ENCODE results near the gene PHYHD1. TPM values are rescaled to one million over a fixed set of nuclear protein-coding genes. Genes with fewer than 3 reads are reported as not detected.

The PHYHD1 gene
- 28.7 TPM for total RNA-seq
- long read RNA-seq, partial matches to known transcripts = 14 of 22 reads
- long read RNA-seq, other reads (novel, unspliced or antisense) = 7 of 22 reads

DNA sequence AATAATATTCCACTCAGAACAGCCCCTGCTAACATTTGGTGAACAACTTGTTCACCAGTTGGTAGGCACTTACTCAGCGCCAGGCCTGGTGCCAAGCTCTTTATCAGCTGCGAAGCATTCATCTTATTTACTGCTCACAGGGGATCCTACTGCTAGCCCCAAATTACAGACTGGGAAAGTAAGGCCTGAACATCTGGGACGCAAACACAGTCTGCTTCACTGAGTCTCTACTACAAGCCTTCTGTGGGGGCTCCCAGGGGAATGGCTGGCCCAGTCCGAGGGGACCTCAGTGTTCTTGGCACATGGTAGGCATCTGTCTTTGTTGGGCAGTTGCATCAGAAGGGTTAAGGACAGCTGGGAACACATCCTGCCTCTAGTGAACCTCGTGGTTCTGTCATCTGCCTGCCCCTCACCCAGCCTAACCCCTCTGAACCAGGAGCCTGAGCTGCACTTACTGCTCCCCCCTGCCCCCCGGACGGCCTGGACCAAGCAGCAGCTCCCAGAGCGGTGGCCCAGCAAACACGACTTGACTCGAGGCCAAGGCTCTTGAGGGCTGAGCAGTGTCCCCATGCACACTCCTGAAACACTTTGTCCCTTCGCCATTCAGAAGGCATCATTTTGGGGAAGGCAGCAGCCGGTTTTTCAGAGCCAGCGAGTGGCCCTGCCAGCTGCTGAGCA is at the start of gene PHYHD1:
PHYHD1 (plus strand) TSS at position 602 of the 678 bp plus-strand sequence. CDS start 1,342 bp downstream, outside the sequence.
- peak; percentile 70 for ATAC-seq (ENCODE audit: poor library complexity)
- intact Hi-C loops (cut with DNase I) = loop anchor here (5.0 kb wide), 1 partner anchor 38 kb away; the partner anchor contains the start of genes KYAT1 and LRRC8A

DNA sequence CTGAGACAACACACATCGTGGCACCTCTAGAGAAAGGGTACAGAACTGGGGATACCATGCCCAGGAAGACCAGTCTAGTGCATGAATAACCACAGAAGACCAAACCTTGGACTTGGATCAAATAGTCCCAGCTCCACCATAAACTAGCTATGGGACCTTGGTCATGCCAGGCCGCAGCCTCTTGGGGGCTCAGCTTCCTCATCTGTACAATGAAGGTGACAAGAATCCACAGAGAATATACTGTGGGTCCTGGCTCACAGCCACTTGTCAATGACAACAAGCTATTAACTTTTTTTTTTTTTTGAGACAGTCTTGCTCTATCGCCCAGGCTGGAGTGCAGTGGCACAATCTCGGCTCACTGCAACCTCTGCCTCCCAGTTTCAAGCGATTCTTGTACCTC is 42.9 kb upstream of the PHYHD1 start:
- no peak for DNase-seq
- intact Hi-C loops (cut with DNase I) = no loop called here
- no peak for ATAC-seq (ENCODE audit: poor library complexity)

More for the DNA sequence above, at the start of gene PHYHD1:
- DNase-seq = peak; percentile 84

DNA sequence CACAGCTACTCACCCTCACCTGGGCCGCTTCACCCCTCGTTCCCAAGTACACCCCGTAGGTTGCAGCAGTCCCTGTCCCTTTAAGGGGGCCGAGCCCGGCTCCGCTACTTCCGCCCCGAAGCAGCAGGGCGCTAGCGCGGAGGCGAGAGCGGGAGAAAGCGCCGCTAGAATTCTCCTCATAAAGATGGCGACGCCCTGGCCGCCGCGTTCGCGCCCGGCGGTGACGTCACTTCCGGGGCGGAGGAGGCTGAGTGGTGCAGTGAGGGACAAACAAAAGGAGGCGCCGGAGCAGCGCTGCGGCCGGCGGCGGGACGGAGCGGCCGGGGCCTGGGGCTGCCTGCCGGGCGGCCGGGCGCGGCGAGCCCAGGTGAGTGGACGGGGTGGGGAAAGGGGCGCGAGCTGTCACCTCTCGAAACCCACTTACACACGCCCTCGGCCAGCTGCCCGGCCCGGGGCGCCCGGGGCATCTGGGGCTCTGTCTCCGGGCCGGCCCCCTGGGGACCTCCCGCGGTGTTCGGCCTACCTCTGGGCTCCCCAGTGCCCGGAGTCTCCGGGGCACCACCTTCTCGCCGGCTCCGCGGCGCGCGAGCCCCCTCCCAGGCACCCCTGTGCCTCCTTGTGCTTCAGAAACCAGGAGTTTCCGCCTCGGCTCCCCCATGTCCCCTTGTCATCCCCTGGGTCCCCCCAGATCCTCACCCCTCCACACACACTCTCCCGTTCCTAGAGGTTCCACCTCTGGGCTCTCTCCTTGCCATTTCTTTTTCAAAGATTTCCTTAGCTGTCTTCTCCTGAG is 38.7 kb upstream of the PHYHD1 start, which contains the start of the genes KYAT1 and LRRC8A:
KYAT1 (minus strand) TSS at position 67 of the 793 bp plus-strand sequence. CDS start 36,545 bp downstream, outside the sequence.
LRRC8A (plus strand) TSS at position 250 of the 793 bp plus-strand sequence. CDS start 25,032 bp downstream, outside the sequence.
- ATAC-seq (ENCODE audit: poor library complexity) (peak; percentile 91), DNase-seq (peak; percentile 99)
- intact Hi-C loops (cut with DNase I) = loop anchor here (5.0 kb wide), 1 partner anchor 40 kb away; the partner anchor contains the start of gene PHYHD1

DNA sequence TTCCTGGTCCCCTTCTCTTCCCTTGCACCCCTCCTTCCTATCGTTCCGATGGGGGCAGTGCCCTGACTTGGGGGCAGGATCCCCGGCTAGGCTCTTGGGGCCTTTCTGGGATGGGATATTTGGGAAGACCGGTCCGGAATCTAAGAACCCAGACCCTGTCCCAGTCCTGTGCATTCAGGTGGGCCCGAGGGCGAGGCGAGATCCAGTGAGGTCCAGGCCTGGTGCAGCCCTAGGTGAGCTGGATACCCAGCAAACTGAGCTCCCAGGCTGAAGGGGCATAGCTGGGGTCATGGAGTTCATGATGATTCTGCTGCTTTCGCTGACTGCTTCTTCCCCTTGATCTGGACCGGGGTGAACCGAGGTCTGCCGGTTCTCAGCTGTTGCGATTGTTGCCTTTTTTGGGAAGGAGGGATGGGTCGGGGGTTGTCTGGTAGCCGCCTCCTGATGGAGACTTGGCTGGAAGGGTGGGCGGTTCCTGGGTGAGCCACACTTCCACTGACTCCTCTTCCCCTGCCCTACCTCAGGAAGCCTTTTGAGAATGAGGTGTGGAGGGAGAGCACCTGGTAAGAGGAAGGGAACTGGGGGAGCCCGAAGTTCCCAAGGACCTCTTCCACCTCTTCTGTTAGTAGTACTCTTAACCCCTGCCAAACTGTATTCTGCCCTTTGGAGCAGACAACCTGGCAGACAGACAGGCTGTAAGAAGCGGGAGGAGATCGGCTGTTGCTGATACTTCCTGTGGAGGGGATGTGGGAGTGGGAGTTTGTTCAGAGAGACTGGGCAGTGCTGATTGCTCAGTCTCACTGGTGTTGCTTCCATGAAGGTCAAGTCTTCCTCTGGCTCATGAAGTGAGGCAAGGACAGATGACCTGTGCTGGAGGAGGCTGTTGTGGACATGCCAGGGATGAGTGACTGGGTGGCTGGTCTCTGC is 37.8 kb upstream of the PHYHD1 start:
- ATAC-seq (ENCODE audit: poor library complexity) = no peak
- intact Hi-C loops (cut with DNase I) = loop anchor here (5.0 kb wide), 1 partner anchor 39 kb away; the partner anchor contains the start of gene PHYHD1
- DNase-seq = no peak

DNA sequence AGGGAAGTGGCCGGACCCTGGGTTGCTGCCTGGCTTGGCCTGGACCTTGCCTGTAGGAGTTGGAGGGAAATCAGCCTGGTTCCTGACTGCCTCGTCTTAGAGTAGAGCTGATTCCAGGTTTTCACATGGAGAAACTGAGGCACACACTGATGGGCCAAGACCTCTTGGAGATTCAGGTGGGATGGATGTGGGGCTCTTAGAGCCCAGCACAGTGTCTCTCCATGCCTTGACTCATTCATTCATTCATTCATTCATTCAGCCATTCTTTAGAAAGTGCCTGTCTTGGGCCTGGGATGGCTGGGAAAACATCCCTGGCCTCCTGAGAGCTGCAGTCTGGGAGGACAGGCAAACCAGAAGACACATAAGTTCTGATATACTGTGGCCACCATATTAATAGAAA is 36.6 kb upstream of the PHYHD1 start:
- DNase-seq (no peak), ATAC-seq (ENCODE audit: poor library complexity) (no peak)
- intact Hi-C loops (cut with DNase I) = loop anchor here (5.0 kb wide), 1 partner anchor 38 kb away; the partner anchor contains the start of gene PHYHD1

DNA sequence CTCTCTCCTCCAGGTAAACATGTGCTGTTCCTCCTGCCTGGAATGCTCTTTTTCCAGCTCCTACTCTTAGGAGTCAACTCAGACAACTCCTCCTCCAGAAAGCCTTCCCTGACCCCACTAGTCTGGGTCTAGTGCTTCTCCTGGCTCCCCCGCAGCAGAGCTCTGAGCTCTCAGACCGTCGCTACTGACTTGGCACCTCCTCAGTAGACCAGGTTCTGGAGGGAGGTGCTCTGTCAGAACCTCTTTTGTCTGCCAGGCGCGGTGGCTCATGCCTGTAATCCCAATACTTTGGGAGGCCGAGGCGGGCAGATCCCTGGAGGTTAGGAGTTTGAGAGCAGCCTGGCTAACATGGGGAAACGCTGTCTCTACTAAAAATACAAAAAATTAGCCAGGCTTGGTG is 35.4 kb upstream of the PHYHD1 start:
- intact Hi-C loops (cut with DNase I) = no loop called here
- DNase-seq (no peak), ATAC-seq (ENCODE audit: poor library complexity) (no peak)

DNA sequence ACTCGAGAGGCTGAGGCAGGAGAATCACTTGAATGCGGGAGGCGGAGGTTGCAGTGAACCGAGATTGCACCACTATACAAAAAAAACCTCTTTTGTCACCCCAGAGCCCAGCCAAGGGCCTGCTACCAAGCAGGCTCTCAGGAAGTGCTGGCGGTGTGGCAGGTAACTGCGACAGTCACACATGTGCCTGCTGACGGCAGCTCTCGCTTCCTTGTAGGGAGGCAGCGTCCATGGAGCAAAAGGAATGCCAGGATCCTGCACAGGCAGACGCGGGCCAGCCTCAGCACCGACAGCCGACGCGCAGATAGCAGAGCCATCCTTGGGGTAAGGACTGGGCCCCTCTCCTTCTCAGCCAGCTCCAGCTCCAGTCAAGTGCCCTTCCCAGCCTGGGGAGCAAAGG is 35.0 kb upstream of the PHYHD1 start:
- intact Hi-C loops (cut with DNase I) = no loop called here
- no peak for ATAC-seq (ENCODE audit: poor library complexity)
- no peak for DNase-seq

DNA sequence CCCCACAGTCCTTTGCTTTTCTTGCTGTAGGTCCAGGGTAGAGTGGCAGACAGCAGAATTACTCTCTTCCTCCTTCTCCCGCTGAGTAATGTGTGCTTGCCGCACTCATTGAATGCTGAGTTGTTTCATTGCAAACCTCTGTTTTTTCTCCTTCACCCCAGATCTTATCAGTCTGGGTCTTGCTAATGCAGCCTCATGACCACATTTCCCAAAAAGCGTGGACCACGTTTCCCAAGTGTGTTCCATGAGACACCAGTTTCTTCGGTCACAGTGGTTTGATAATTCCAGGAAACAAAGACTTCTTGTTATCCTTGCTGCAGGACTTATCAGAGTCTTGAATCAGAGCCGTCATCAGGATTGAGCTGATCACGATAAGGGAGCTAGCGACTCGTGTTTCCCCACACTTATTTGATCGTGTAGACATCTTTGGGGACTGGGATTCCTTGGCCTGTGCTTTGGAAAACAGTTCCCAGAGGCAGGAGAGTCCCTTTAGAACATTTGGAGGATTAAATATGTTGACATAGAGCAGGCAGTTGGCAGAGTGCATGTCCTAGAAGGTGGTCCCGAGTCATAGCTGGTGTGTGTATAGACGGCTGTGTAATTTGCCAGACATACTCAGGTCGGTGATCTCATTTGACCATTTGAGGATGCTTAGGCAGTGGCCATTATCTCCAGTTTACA is 34.4 kb upstream of the PHYHD1 start:
- DNase-seq (no peak), ATAC-seq (ENCODE audit: poor library complexity) (no peak)
- intact Hi-C loops (cut with DNase I) = no loop called here

DNA sequence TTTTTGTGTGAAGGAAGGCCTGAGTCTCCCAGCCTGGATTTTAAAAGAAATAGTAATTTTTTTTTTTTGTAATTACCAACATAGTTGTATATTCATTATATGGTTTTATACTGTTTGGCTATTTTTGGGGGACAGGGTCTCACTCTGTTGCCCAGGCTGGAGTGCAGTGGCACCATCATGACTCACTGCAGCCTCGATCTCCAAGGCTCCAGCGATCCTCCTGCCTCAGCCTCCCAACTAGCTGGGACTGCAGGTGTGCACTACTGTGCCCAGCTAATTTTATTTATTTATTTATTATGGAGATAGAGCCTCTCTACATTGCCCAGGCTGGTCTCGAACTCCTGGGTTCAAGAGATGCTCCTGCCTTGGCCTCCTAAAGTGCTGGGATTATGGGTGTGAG is 33.7 kb upstream of the PHYHD1 start:
- DNase-seq (no peak), ATAC-seq (ENCODE audit: poor library complexity) (no peak)
- intact Hi-C loops (cut with DNase I) = no loop called here

DNA sequence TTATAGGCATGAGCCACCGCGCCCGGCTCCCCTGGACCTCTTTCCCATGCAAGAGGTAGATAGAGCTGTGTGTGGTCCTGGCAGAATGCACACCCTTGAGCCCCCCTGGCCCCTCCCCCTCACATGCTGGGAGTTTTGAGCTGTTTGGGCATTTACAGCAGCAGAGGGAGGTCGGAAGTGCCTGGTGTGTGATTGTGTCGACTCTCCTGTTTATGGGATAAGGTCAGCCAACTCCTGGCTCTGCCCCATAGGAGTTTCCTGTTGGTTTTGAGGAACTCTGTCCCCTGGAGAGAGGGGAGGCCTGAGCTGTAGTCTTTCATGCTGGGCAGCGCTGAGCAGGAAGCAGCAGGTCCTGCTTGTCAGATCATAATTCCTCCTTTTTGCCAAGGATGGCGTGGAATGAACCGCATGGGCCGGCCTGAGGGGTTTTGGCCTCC is 32.9 kb upstream of the PHYHD1 start:
- ATAC-seq (ENCODE audit: poor library complexity) = no peak
- DNase-seq = no peak
- intact Hi-C loops (cut with DNase I) = no loop called here

DNA sequence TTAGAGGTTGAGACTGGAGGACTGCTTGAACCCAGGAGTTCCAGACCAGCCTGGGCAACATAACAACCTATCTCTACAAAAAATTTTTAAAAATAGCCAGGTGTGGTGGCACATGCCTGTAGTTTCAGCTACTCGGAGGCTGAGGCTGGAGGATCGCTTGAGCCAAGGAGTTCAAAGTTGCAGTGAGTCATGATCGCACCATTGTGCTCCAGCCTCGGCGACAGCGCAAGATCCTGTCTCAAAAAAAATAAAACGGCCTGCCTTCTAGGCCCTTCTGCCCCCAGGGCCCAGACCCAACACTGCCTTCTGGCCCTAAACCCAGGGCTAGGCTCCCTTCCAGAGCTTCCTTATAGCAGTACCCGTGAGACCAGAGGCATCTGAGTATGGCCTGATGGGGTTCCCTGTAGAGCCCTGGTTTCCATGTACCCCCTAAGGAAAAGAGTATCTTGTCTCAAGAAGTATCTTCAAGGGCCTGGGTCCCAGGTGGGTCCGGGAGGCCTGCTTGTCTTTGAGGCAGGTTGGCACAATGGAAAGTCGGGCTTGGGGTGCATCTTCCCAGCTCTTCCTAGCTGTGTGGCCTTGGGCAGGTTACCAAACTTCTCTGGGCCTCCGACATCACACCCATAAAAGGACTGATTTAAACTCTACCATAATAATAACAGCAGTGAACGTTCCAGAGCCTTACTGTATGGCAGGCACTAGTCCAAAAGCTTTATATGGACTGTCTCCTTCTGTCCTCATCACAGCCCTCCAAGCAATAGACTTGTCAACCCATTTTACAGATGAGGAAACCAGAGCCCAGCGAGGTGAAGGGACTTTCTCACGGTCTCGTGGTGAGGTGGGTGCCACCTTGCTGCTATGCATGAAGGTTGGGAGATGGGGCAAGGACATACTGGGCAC is 29.2 kb upstream of the PHYHD1 start:
- intact Hi-C loops (cut with DNase I) = no loop called here
- no peak for ATAC-seq (ENCODE audit: poor library complexity)

DNA sequence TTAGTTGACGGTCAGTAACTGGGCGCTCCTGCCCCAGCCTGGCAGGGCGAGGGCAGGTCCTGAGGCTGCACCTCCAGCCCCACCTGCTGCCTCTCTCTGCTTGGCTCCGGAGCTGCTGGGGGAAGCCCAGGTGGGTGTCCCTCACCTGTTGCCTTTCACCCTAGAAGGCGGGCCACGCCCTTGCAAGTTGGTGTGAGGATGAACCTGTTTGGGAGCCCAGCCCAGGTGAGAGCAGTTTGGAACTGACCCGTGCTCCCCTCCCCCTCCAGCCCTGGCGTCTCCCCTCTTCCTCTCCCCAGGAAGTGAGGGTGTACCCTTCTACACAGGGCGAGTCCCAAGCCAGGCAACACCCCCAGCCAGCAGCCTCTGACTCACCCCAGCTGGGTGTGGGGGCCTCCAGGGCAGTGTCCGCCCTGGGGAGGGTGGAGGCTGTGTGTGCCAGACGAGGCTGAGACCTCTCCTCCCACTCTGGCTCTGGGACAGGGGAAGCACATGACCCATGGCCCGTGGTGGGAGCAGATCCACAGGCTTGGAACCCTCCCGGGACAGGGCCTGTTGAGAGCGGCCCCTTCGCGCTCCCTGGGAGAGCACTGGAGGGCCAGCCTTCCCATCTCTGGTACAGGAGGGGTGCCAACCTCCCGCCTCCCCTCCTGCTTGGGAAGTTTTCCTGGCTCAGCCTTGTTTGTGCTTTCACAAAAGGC is 28.4 kb upstream of the PHYHD1 start:
- intact Hi-C loops (cut with DNase I) = no loop called here
- DNase-seq (peak; percentile 91), ATAC-seq (ENCODE audit: poor library complexity) (peak; percentile 89)

More for the DNA sequence above, 29.2 kb upstream of the PHYHD1 start:
- DNase-seq = no peak

DNA sequence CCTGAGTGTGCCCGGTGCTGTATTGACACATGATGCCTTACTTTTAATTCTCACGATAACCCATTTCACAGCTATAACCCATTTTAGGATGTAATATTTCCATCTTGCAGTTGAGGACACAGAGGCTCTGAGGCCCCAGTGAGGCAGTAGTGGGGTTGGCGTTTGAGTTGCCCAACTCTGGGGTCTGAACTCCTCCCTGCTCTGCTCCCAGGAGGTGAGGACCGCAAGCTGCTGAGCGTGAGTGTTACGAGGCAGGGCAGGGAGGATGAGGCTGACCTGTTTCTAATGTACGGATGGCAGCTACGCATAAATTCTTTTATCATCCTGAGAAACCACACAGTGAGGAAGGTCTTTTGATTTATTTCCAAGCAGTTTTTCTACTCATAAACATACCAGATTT is 27.4 kb upstream of the PHYHD1 start:
- ATAC-seq (ENCODE audit: poor library complexity) (no peak), DNase-seq (no peak)
- intact Hi-C loops (cut with DNase I) = no loop called here

DNA sequence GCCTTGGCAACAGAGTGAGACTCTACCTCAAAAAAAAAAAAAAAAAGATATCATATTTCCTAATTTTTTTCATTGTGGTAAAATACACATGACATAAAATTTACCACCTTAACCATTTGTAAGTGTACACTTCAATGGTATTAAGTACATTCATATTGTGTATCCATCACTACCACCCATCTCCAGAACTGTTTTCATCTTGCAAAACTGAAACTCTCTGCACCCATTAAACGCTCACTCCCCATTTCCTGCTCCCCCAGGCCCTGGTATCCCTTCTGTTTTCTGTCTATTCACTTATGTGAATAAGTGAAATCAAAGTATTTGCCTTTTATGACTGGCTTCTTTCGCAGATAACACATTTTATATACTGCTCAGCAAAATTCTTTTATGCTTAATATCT is 26.0 kb upstream of the PHYHD1 start:
- intact Hi-C loops (cut with DNase I) = no loop called here
- DNase-seq = no peak

DNA sequence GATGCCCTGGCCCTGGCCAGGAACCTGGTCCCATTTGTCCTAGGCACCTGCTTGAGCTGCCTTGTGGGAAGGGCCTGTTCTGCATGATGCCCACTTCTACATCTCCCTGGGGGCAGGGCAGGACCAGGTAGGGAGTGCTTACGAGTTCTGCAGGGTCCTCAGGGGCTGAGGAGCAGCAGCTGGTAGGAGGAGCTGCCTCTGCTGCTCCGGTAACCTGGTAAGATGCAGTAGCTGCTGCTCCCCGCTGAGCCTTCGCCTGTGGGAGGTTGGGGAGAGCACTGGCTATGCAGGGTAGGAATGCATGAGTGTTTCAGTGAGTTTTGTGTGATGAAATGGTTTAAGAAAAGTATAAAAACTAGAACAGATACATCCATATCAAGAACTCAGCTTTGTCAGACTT is 25.2 kb upstream of the PHYHD1 start:
- intact Hi-C loops (cut with DNase I) = no loop called here
- no peak for ATAC-seq (ENCODE audit: poor library complexity)
- DNase-seq = no peak

More for the DNA sequence above, 26.0 kb upstream of the PHYHD1 start:
- no peak for ATAC-seq (ENCODE audit: poor library complexity)

DNA sequence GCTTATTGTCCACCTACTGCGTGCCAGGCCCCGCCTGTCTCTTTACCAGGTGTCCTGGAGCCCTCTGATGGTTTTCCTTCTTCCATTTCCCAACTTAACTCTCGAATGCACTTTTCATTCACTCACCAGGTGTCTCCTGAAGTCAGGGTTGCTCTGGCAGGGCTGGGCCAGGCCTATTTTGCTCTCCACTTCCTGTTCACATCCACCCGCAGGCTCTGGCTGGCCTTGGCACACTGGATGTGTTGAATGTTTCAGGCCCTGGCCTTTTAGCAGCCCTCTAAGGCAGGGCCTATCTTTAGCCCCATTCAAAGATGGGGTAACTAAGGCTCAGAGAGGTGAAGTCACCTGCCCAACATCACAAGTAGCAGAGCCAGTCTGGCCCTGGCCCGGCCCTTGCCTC is 22.4 kb upstream of the PHYHD1 start:
- intact Hi-C loops (cut with DNase I) = no loop called here
- no peak for ATAC-seq (ENCODE audit: poor library complexity)
- no peak for DNase-seq

Data from Right ventricle myocardium superior (tissue), 1 donor.